SU-DHL-6 (cell line): Measurements from ENCODE around the gene RPS6KA3.

Experiments used
- H2AFZ ChIP-seq: fragments of 200-600 bp; sonication (generic); 2 replicates; pipeline ENCODE4 v1.6.1; 2014; ENCODE audit warnings: low read depth, mild to moderate bottlenecking, moderate library complexity, mixed read lengths, antibody characterized with exemption, low read length; ENCODE audit not compliant: severe bottlenecking
- H3F3A ChIP-seq: fragments of 200-600 bp; shearing (Covaris generic); 2 replicates; pipeline ENCODE4 v1.6.0; 2016; ENCODE audit warnings: antibody characterized with exemption, mild to moderate bottlenecking; ENCODE audit not compliant: insufficient read depth
- H3K27ac ChIP-seq: fragments of 200-600 bp; sonication (generic); 2 replicates; pipeline ENCODE4 v1.5.1; 2016; ENCODE audit warnings: low read depth, mild to moderate bottlenecking, low read length, moderate library complexity, mixed read lengths
- H3K27me3 ChIP-seq: fragments of 200-600 bp; sonication (generic), shearing (Covaris generic); 2 replicates; pipeline ENCODE4 v1.6.0; 2014; ENCODE audit warnings: mild to moderate bottlenecking, low read length
- H3K36me3 ChIP-seq: fragments of 200-600 bp; sonication (generic); 2 replicates; pipeline ENCODE4 v1.6.1; 2014; ENCODE audit warnings: mild to moderate bottlenecking, low read length, mixed read lengths
- H3K4me2 ChIP-seq: fragments of 300-600, 200-600 bp; shearing (Covaris generic), sonication (generic); 2 replicates; pipeline ENCODE4 v1.6.0; 2014; ENCODE audit warnings: low read length, low read depth, mild to moderate bottlenecking; ENCODE audit not compliant: poor library complexity, severe bottlenecking
- H3K4me3 ChIP-seq: fragments of 200-600 bp; sonication (generic); 2 replicates; pipeline ENCODE4 v1.5.1; 2014; ENCODE audit warnings: antibody characterized with exemption, low read length, mild to moderate bottlenecking, mixed read lengths; ENCODE audit not compliant: insufficient read depth, poor library complexity, severe bottlenecking
- H3K79me2 ChIP-seq: fragments of 200-600 bp; sonication (generic); 2 replicates; pipeline ENCODE4 v1.6.1; 2014; ENCODE audit warnings: mild to moderate bottlenecking, low read length, moderate library complexity; ENCODE audit not compliant: insufficient read depth
- H3K9ac ChIP-seq: fragments of 200-600 bp; sonication (generic); 2 replicates; pipeline ENCODE4 v1.7.0; 2014; ENCODE audit warnings: mild to moderate bottlenecking, low read length
- H3K9me2 ChIP-seq: fragments of 200-600 bp; sonication (generic); replicated peaks from 2 replicates; pipeline ENCODE4 v1.6.1; 2014; ENCODE audit warnings: low read length; ENCODE audit not compliant: insufficient read depth
- H3K9me3 ChIP-seq: fragments of 200-600 bp; sonication (generic); 2 replicates; pipeline ENCODE4 v1.6.1; 2014; ENCODE audit warnings: low read length, mixed read lengths; ENCODE audit not compliant: insufficient read depth
- H4K20me1 ChIP-seq: fragments of 200-600 bp; sonication (generic); 2 replicates; pipeline ENCODE4 v1.6.1; 2014; ENCODE audit warnings: low read depth, mild to moderate bottlenecking, antibody characterized with exemption, low read length, moderate library complexity, mixed read lengths
- EZH2phosphoT487 ChIP-seq: fragments of 200-600 bp; sonication (generic), shearing (Covaris generic); conservative IDR thresholded peaks from 2 replicates; pipeline ENCODE4 v1.6.1; 2018; ENCODE audit warnings: mild to moderate bottlenecking, antibody characterized with exemption, low read length, moderate library complexity, mixed read lengths
- TF ChIP-seq, protein P1 (sequence below): fragments of 200-600 bp; sonication (generic); IDR thresholded peaks from one replicate; pipeline ENCODE4 v1.5.1; 2017; ENCODE audit warnings: antibody characterized with exemption, mild to moderate bottlenecking, low read length, moderate library complexity; ENCODE audit not compliant: insufficient read depth, poor library complexity, severe bottlenecking

The RPS6KA3 gene

DNA sequence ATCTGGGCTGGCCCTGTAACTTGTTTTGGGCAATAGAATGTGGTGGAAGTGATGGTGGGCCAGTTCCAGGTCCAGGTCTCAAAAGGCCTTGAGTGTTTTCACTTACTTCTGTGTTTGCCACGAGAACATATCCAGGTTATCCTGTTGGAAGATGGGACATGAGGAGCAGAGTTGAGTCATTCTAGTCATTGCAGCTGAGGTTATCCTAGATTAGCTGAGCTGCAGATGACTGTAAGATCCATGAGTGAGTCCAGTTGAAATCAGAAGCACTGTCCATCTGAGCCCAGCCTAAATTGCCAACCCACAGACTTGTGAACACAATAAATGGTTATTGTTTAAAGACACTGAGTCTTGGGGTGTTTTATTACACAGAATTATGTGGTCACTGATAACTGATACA lies 45.3 kb upstream of the RPS6KA3 start:
- no peaks in the 10 kb centered on the region for H3K9me3 ChIP-seq
- H4K20me1 ChIP-seq, result no peaks in the 10 kb centered on the region
- no peak overlapping the region for H2AFZ ChIP-seq
- H3K4me2 ChIP-seq, result no peak overlapping the region
- H3K79me2 ChIP-seq, result no peaks in the 10 kb centered on the region
- H3K4me3 ChIP-seq, result no peak overlapping the region
- no peaks in the 10 kb centered on the region for H3K27me3 ChIP-seq
- no peak for TF ChIP-seq EZH2phosphoT487
- TF ChIP-seq, protein P1, sequence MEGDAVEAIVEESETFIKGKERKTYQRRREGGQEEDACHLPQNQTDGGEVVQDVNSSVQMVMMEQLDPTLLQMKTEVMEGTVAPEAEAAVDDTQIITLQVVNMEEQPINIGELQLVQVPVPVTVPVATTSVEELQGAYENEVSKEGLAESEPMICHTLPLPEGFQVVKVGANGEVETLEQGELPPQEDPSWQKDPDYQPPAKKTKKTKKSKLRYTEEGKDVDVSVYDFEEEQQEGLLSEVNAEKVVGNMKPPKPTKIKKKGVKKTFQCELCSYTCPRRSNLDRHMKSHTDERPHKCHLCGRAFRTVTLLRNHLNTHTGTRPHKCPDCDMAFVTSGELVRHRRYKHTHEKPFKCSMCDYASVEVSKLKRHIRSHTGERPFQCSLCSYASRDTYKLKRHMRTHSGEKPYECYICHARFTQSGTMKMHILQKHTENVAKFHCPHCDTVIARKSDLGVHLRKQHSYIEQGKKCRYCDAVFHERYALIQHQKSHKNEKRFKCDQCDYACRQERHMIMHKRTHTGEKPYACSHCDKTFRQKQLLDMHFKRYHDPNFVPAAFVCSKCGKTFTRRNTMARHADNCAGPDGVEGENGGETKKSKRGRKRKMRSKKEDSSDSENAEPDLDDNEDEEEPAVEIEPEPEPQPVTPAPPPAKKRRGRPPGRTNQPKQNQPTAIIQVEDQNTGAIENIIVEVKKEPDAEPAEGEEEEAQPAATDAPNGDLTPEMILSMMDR, result no peak
- H3F3A ChIP-seq, result no peaks in the 10 kb centered on the region
- H3K9me2 ChIP-seq, result no peaks in the 10 kb centered on the region
- no peaks in the 10 kb centered on the region for H3K36me3 ChIP-seq
- H3K27ac ChIP-seq, result no peak overlapping the region
- no peak overlapping the region for H3K9ac ChIP-seq

DNA sequence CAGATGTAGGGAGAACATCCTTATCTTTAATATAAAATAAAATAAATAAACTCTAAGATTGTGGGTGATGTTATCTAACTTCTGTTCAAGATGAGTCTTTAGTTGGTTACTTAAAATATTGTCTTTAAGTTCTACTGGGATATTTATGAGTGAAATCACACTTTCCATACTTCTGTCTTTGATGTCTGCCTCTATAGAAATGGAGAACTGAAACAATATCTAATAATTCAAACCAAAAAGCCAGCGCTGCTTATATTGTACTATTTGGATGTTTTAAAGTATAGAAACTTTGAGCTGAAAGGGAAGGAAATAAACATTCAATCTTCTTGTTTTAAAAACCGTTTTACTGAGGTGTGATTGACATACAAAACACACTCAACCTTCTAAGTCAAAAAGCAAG lies 44.8 kb upstream of the RPS6KA3 start:
- no peak overlapping the region for H2AFZ ChIP-seq
- H4K20me1 ChIP-seq, result no peaks in the 10 kb centered on the region
- no peak overlapping the region for H3K9ac ChIP-seq
- H3K9me2 ChIP-seq, result no peaks in the 10 kb centered on the region
- TF ChIP-seq EZH2phosphoT487, result no peak
- TF ChIP-seq, protein P1, result no peak
- no peaks in the 10 kb centered on the region for H3K36me3 ChIP-seq
- H3F3A ChIP-seq, result no peaks in the 10 kb centered on the region
- H3K79me2 ChIP-seq, result no peaks in the 10 kb centered on the region
- no peak overlapping the region for H3K27ac ChIP-seq
- no peak overlapping the region for H3K4me3 ChIP-seq
- no peaks in the 10 kb centered on the region for H3K27me3 ChIP-seq
- H3K9me3 ChIP-seq, result no peaks in the 10 kb centered on the region
- H3K4me2 ChIP-seq, result no peak overlapping the region

DNA sequence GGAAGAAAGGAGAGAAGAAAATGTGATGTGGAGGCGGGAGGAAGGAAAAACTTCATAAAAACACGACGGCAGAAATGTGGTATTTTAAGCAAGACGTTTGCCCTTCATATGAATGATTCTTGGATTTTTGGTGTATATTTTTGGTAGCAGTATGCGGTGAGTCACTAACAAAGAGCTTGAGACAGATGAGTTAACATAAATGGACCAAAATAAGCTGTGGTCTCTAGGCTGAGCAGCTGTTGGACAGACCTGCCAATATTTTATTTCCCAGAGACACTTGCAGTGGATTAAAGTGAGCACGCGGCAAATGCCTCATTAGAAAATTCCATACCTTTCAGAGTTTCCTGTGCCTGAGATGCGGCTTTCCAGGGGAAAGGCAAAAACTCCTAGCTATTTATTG lies 43.1 kb upstream of the RPS6KA3 start:
- Histone ChIP-seq H3K36me3 (no peaks in the 10 kb centered on the region), H2AFZ (no peak overlapping the region), H3K4me3 (no peak overlapping the region), H4K20me1 (no peaks in the 10 kb centered on the region), H3K4me2 (no peak overlapping the region), H3K27ac (no peak overlapping the region), H3F3A (no peaks in the 10 kb centered on the region), H3K27me3 (no peaks in the 10 kb centered on the region), H3K9ac (no peak overlapping the region), H3K9me3 (no peaks in the 10 kb centered on the region), H3K9me2 (no peaks in the 10 kb centered on the region), H3K79me2 (no peaks in the 10 kb centered on the region)
- no peak for TF ChIP-seq EZH2phosphoT487
- TF ChIP-seq, protein P1, result no peak
